NCI-H226 (cell line): ENCODE data around the gene LRBA.
"Not testable (repeated sequence)": the region's sequence is repeated elsewhere in the genome, so short reads cannot be mapped to it uniquely, and the experiment has no call there.

Source experiments
- DNase-seq: peaks from one replicate; pipeline ENCODE4 v3.0.0-alpha.2; 2015

Gene LRBA

GRCh38 chr4:150583287-150584110 lies 431.6 kb downstream of the LRBA start:
- DNase-seq, result no peak

GRCh38 chr4:150582873-150583286 lies 432.2 kb downstream of the LRBA start:
- no peak for DNase-seq

GRCh38 chr4:150582146-150582872 lies 432.8 kb downstream of the LRBA start, which contains the start of gene MAB21L2:
TSS of gene MAB21L2 (plus strand) at chr4:150582151. CDS start at chr4:150583030, 879 bp downstream.
- no peak for DNase-seq

- no peak for DNase-seq
Observed at GRCh38 chr4:150581641-150582051, 433.4 kb downstream of the LRBA start.

GRCh38 chr4:150581056-150581605 lies 434.0 kb downstream of the LRBA start:
- DNase-seq, result no peak

- DNase-seq, result no peak
Observed at GRCh38 chr4:150580306-150580705, 434.8 kb downstream of the LRBA start.

- no peak for DNase-seq
Observed at GRCh38 chr4:150579551-150580234, 435.4 kb downstream of the LRBA start.

- DNase-seq, result no peak
Observed at GRCh38 chr4:150578745-150579501, 436.2 kb downstream of the LRBA start.

GRCh38 chr4:150577796-150578195 lies 437.3 kb downstream of the LRBA start:
- DNase-seq, result no peak

GRCh38 chr4:150574678-150575077 lies 440.4 kb downstream of the LRBA start:
- DNase-seq, result no peak

GRCh38 chr4:150573534-150573933 lies 441.6 kb downstream of the LRBA start:
- no peak for DNase-seq

- DNase-seq, result no peak
Observed at GRCh38 chr4:150572704-150573504, 442.2 kb downstream of the LRBA start.

- no peak for DNase-seq
Observed at GRCh38 chr4:150570862-150571261, 444.2 kb downstream of the LRBA start.

GRCh38 chr4:150569998-150570535 lies 445.0 kb downstream of the LRBA start:
- no peak for DNase-seq

GRCh38 chr4:150569384-150569987 lies 445.6 kb downstream of the LRBA start:
- DNase-seq, result no peak

GRCh38 chr4:150567070-150567469 lies 448.0 kb downstream of the LRBA start:
- DNase-seq, result no peak

- DNase-seq, result not testable (repeated sequence)
Observed at GRCh38 chr4:150564967-150565366, 450.1 kb downstream of the LRBA start.

- no peak for DNase-seq
Observed at GRCh38 chr4:150562751-150563150, 452.3 kb downstream of the LRBA start.

GRCh38 chr4:150562250-150562649 lies 452.8 kb downstream of the LRBA start:
- no peak for DNase-seq

- DNase-seq, result no peak
Observed at GRCh38 chr4:150561143-150561737, 453.8 kb downstream of the LRBA start.
